HepG2 (cell line): ENCODE data around the gene PDPR. TPM values are rescaled to one million over a fixed set of nuclear protein-coding genes. Genes with fewer than 3 reads are reported as not detected.
"Not testable (repeated sequence)": the region's sequence is repeated elsewhere in the genome, so short reads cannot be mapped to it uniquely, and the experiment has no call there.

ENCODE experiments used
- ATAC-seq: fragments of 200-7000 bp; cut with Tn5 transposase; 3 replicates; pipeline ENCODE4 v1.9.1; 2020; ENCODE audit warnings: mild to moderate bottlenecking, moderate library complexity
- BruUV-seq: library from RNA; stranded (reverse); fragments of 400-500 nt; replicated peaks from 2 replicates; lab custom pipeline; 2021; lab: Mats Ljungman, UMichigan
- CTCF ChIA-PET: fragments of 300-600 bp; formaldehyde crosslinking; extraction: SDS; loops from one replicate; lab custom pipeline; 2021; ENCODE audit warnings: low total read pairs, inconsistent platforms, low intra/inter-chr PET ratio; lab: Yijun Ruan, JAX
- POLR2A ChIA-PET: fragments of 350-600 bp; sonication (Branson Sonifier 250); formaldehyde crosslinking; loops from one replicate; lab custom pipeline; 2020; ENCODE audit warnings: antibody characterized with exemption, inconsistent platforms; lab: Yijun Ruan, JAX
- DNase-seq: peaks from one replicate; pipeline ENCODE4 v3.0.0-alpha.2; 2015; ENCODE audit warnings: low spot score
- FAIRE-seq: peaks from 3 replicates; lab custom pipeline; 2011; peaks lifted over from hg19 to GRCh38; lab: Jason Lieb, UNC
- H2AFZ ChIP-seq: one replicate; pipeline ENCODE4 v1.6.1; 2011; ENCODE audit warnings: low read length, inconsistent platforms
- H3K27ac ChIP-seq: fragments of 300-600 bp; 3 replicates; pipeline ENCODE4 v1.8.0; 2011; ENCODE audit warnings: mixed run types, mild to moderate bottlenecking, mixed read lengths, low read length, inconsistent platforms; ENCODE audit not compliant: insufficient read depth; ENCODE audit errors: extremely low read length
- H3K27me3 ChIP-seq, 2 experiments: fragments of 200-600 bp in 1 of 2; 2 replicates in 1 of 2; 3 replicates in 1 of 2; pipeline versions ENCODE4 v1.6.0 to v1.8.0; 2011; ENCODE audit warnings: low read length in 2 of 2, mild to moderate bottlenecking in 2 of 2, moderate library complexity in 2 of 2, inconsistent platforms in 1 of 2; ENCODE audit not compliant: insufficient read depth in 2 of 2, control insufficient read depth in 1 of 2
- H3K36me3 ChIP-seq, 2 experiments: fragments of 200-600 bp in 1 of 2; replicated peaks in 1 of 2; 2 replicates in 1 of 2; 3 replicates in 1 of 2; pipeline versions ENCODE4 v1.5.1 to v1.8.0; 2011; ENCODE audit warnings: low read length in 2 of 2, inconsistent platforms in 1 of 2; ENCODE audit not compliant: insufficient read depth in 2 of 2, control insufficient read depth in 1 of 2
- H3K4me1 ChIP-seq: 2 replicates; pipeline ENCODE4 v1.5.1; 2012; ENCODE audit warnings: low read length, inconsistent platforms; ENCODE audit not compliant: insufficient read depth
- H3K4me2 ChIP-seq: 2 replicates; pipeline ENCODE4 v1.6.0; 2011; ENCODE audit warnings: low read depth, low read length, inconsistent platforms
- H3K4me3 ChIP-seq, 3 experiments: fragments of 200-600 bp in 1 of 3; sonication (generic), shearing (Covaris generic) in 1 of 3; replicated peaks in 1 of 3; 2 replicates each; pipeline ENCODE4 v1.5.1; 2011 to 2016; ENCODE audit warnings: low read length in 3 of 3, inconsistent platforms in 2 of 3, low read depth in 2 of 3, mild to moderate bottlenecking in 2 of 3, control low read depth in 1 of 3, mixed read lengths in 1 of 3; ENCODE audit not compliant: insufficient read depth in 1 of 3
- H3K79me2 ChIP-seq: one replicate; pipeline ENCODE4 v1.6.1; 2011; ENCODE audit warnings: low read length, inconsistent platforms; ENCODE audit not compliant: insufficient read depth
- H3K9ac ChIP-seq: 2 replicates; pipeline ENCODE4 v1.6.0; 2011; ENCODE audit warnings: mild to moderate bottlenecking, low read depth, low read length, inconsistent platforms; ENCODE audit not compliant: insufficient read depth
- H3K9me3 ChIP-seq: 2 replicates; pipeline ENCODE4 v1.5.1; 2012; ENCODE audit warnings: mild to moderate bottlenecking, low read length
- H4K20me1 ChIP-seq: 2 replicates; pipeline ENCODE4 v1.6.0; 2011; ENCODE audit warnings: inconsistent platforms, mild to moderate bottlenecking, low read length, moderate library complexity; ENCODE audit not compliant: insufficient read depth
- WGBS: methylation state at CpG from one replicate; pipeline ENCODE4 v1.1.6; 2017; ENCODE audit warnings: low lambda C conversion rate; 5-methylcytosine and 5-hydroxymethylcytosine counted together
- in situ Hi-C: cut with HindIII; loops from 2 replicates; pipeline ENCODE4 v1.10.0; 2017; ENCODE audit warnings: low pct_unique_long_range_greater_than_20kb; ENCODE audit not compliant: extremely low pct_ligation_motif_present
- intact Hi-C: fragments of 100-400 bp; cut with micrococcal nuclease; formaldehyde crosslinking; loops from one replicate; pipeline ENCODE4 v1.10.0; 2022; ENCODE audit not compliant: unreplicated experiment
- polyA plus RNA-seq, 8 experiments: library from polyadenylated mRNA; depleted of rRNA in 3 of 8; stranded (reverse) in 7 of 8; unstranded in 1 of 8; fragments of >200 nt; fragmentation: Illumina TruSeq in 4 of 8; extraction: Trizol in 4 of 8; gene quantifications; 2 replicates each; pipeline versions ENCODE4 v1.2.1 to v1.2.3, GENCODE V29; 2011 to 2016; ENCODE audit warnings: low read depth in 4 of 8, missing spikeins in 1 of 8, mixed read lengths in 1 of 8; ENCODE audit not compliant: insufficient read depth in 1 of 8
- total RNA-seq, 5 experiments: library from RNA; depleted of rRNA; stranded (reverse); fragments of >200 nt; fragmentation: Illumina TruSeq; extraction: Trizol; gene quantifications; 2 replicates each; pipeline ENCODE4 v1.2.3, GENCODE V29; 2016; ENCODE audit warnings: low read depth in 1 of 5

PDPR gene
- total and polyA plus RNA-seq, 2 of the 13 experiments (the other 11 are each of a cell fraction or from before 2014, with no cell fraction given) = 19.5 to 29.9 TPM

- H3K27ac ChIP-seq, H3K4me3 ChIP-seq, H3K4me1 ChIP-seq, intact Hi-C loops, H3K9me3 ChIP-seq, H3K27me3 ChIP-seq, ATAC-seq, H3K9ac ChIP-seq, DNase-seq, POLR2A ChIA-PET, FAIRE-seq, CTCF ChIA-PET, H3K4me2 ChIP-seq, H2AFZ ChIP-seq, H4K20me1 ChIP-seq, H3K79me2 ChIP-seq, in situ Hi-C loops, BruUV-seq: not testable (repeated sequence)
- peaks cover 13 to 41% of the 10 kb centered on the region in 2 experiments for H3K36me3 ChIP-seq
- 95% methylated on average over 3 of the region's 5 CpGs for WGBS
These were observed 13.6 kb downstream of the PDPR start for GRCh38 chr16:70127706-70128105.

- peaks cover 11 to 35% of the 10 kb centered on the region in 2 experiments for H3K36me3 ChIP-seq
- H3K4me1 ChIP-seq, H3K79me2 ChIP-seq, in situ Hi-C loops, ATAC-seq, H3K9ac ChIP-seq, H2AFZ ChIP-seq, BruUV-seq, H3K4me2 ChIP-seq, FAIRE-seq, H3K27ac ChIP-seq, H4K20me1 ChIP-seq, POLR2A ChIA-PET, H3K4me3 ChIP-seq, intact Hi-C loops, CTCF ChIA-PET, H3K9me3 ChIP-seq, H3K27me3 ChIP-seq, DNase-seq: not testable (repeated sequence)
- 100% methylated on average over 5 of the region's 10 CpGs for WGBS
These were observed 14.7 kb downstream of the PDPR start for GRCh38 chr16:70128844-70129243.

GRCh38 chr16:70135796-70136195 lies 21.7 kb downstream of the PDPR start:
- H2AFZ ChIP-seq, POLR2A ChIA-PET, H3K9me3 ChIP-seq, ATAC-seq, intact Hi-C loops, H3K27ac ChIP-seq, FAIRE-seq, H3K79me2 ChIP-seq, BruUV-seq, H3K4me2 ChIP-seq, in situ Hi-C loops, H3K4me1 ChIP-seq, H3K9ac ChIP-seq, DNase-seq, H3K27me3 ChIP-seq, CTCF ChIA-PET, H3K4me3 ChIP-seq, H4K20me1 ChIP-seq: not testable (repeated sequence)
- WGBS = 97% methylated on average over 8 of the region's 8 CpGs
- peaks cover 12 to 37% of the 10 kb centered on the region in 2 experiments; a peak in 4 of 5 replicates for H3K36me3 ChIP-seq
